HG02885 (cell line): Measurements from ENCODE around the gene HPCAL1.
A peak's percentile ranks its signal among the peaks of the same experiment; 100 is the strongest.

ENCODE experiments used
- ATAC-seq: cut with Tn5 transposase; IDR thresholded peaks from one replicate; pipeline ENCODE4 v1.9.1; 2021; ENCODE audit warnings: mild to moderate bottlenecking; ENCODE audit not compliant: unreplicated experiment, poor library complexity

Gene HPCAL1

GRCh38 chr2:10363861-10364610 is 61.3 kb downstream of the HPCAL1 start:
- ATAC-seq = no peak

GRCh38 chr2:10365412-10365811 is 62.7 kb downstream of the HPCAL1 start:
- no peak for ATAC-seq

GRCh38 chr2:10366601-10367270 is 64.0 kb downstream of the HPCAL1 start:
- no peak for ATAC-seq

GRCh38 chr2:10367472-10368439 is 65.1 kb downstream of the HPCAL1 start:
- no peak for ATAC-seq

- no peak for ATAC-seq
These were observed 66.0 kb downstream of the HPCAL1 start for GRCh38 chr2:10368491-10369231.

GRCh38 chr2:10369269-10370255 is 66.9 kb downstream of the HPCAL1 start:
- no peak for ATAC-seq

- ATAC-seq = no peak
These were observed 67.7 kb downstream of the HPCAL1 start for GRCh38 chr2:10370390-10370789.

GRCh38 chr2:10370895-10371294 is 68.2 kb downstream of the HPCAL1 start:
- ATAC-seq = no peak

GRCh38 chr2:10371441-10372196 is 68.9 kb downstream of the HPCAL1 start:
- ATAC-seq = no peak

- ATAC-seq = no peak
These were observed 69.6 kb downstream of the HPCAL1 start for GRCh38 chr2:10372203-10372861.

- no peak for ATAC-seq
These were observed 70.1 kb downstream of the HPCAL1 start for GRCh38 chr2:10372862-10373240.

GRCh38 chr2:10373931-10374330 is 71.2 kb downstream of the HPCAL1 start:
- ATAC-seq = no peak

GRCh38 chr2:10374362-10374943 is 71.7 kb downstream of the HPCAL1 start:
- ATAC-seq = no peak

- ATAC-seq = peak; percentile 43
These were observed 73.0 kb downstream of the HPCAL1 start for GRCh38 chr2:10375570-10376281.

- no peak for ATAC-seq
These were observed 74.5 kb downstream of the HPCAL1 start for GRCh38 chr2:10377052-10377746.

- no peak for ATAC-seq
These were observed 75.0 kb downstream of the HPCAL1 start for GRCh38 chr2:10377747-10378085.
